Heart left ventricle (tissue), 13 donors: ENCODE results near the gene PRSS2.

Experiments used
- POLR2A ChIP-seq, 2 donors: fragments of 450-650 bp; IDR thresholded peaks; one replicate each; pipeline ENCODE4 v1.6.1; 2017; ENCODE audit warnings: antibody characterized with exemption in 2 of 2, mild to moderate bottlenecking in 2 of 2, moderate library complexity in 2 of 2
- TF ChIP-seq, protein P1 (sequence below), 12 donors: fragments of 200-600 bp; sonication (generic) in 4 of 12; IDR thresholded peaks; one replicate each; pipeline versions ENCODE4 v1.5.0 to v1.8.0; 2018 to 2022; ENCODE audit warnings: antibody characterized with exemption in 12 of 12, mild to moderate bottlenecking in 5 of 12
- donor health status: ischemic (EF 13 %, LVEDD 7.1; RV severe dilation, severe dysfunction).
- donor health status: DM: no; HTN: yes; CAD: no.
- donor health status: DM: no; HTN: no; CAD: no.
- donor health status: ischemic (EF 25% LVEDD 6.9; RV normal size, moderate dysfunction).
- donor health status: ischemic (EF 25% LVEDD 5.7; RV mildly dilated, moderate dysfunction).
- donor health status: ischemic (EF 35%, LVEDD 5.7; RV mildly dilated, moderate dysfunction).
- donor health status: nonischemic (EF 11% LVEDD 7.7; RV severe dilation, severe dysfunction).
- donor health status: DM: yes; HTN: yes; CAD: no.
- donor health status: PGD.
- donor health status: ischemic (EF 29% LVEDD 5.4; RV normal size, mild dysfunction).
- donor health status: nonischemic (EF 23%, LVEDD 6.1; RV moderate dilation, normal function).

DNA sequence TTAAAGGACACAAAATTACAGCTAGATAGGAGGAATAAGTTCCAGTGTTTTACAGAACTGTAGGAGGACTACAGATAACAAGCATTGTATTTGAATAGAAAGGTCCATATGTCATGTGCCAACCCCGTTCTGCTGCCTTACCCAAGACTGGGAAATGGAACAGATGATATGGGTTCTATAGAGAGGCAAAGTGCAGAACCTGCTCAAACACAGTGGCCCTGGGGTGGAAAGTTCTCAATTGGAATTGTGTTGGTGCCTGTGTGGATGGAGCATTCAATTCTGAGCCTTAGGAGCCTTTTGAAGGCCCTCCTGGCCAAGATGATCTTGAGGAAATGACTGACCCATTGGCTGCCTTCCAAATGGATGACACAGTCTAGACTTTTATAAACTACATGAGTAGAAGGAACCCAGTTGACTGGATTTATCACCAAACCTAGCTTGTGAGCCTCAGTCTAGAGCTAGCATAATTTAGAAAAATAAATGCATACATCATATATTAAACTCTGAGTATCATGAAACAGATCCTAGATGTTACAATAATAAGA is 25.6 kb upstream of the PRSS2 start:
- TF ChIP-seq, protein P1, sequence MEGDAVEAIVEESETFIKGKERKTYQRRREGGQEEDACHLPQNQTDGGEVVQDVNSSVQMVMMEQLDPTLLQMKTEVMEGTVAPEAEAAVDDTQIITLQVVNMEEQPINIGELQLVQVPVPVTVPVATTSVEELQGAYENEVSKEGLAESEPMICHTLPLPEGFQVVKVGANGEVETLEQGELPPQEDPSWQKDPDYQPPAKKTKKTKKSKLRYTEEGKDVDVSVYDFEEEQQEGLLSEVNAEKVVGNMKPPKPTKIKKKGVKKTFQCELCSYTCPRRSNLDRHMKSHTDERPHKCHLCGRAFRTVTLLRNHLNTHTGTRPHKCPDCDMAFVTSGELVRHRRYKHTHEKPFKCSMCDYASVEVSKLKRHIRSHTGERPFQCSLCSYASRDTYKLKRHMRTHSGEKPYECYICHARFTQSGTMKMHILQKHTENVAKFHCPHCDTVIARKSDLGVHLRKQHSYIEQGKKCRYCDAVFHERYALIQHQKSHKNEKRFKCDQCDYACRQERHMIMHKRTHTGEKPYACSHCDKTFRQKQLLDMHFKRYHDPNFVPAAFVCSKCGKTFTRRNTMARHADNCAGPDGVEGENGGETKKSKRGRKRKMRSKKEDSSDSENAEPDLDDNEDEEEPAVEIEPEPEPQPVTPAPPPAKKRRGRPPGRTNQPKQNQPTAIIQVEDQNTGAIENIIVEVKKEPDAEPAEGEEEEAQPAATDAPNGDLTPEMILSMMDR (IDR thresholded peaks at IDR 0.05), result no peak
- TF ChIP-seq POLR2A (IDR thresholded peaks at IDR 0.05), result no peak
